ENCODE data around the gene VEGFB.

The VEGFB gene

GRCh38 chr11:64240435-64241240, 6.3 kb downstream of the VEGFB start, which contains the start of gene FKBP2:
Gene FKBP2 (plus strand): TSS chr11:64241095. CDS start chr11:64242388, 1,293 bp downstream.
- H3K4me1 ChIP-seq (ENCODE audit: insufficient read depth, low read length, poor library complexity, severe bottlenecking) = peaks cover 35% of the 10 kb centered on the region
- H3K36me3 ChIP-seq (ENCODE audit: insufficient read depth, low read length) = peaks cover 11% of the 10 kb centered on the region; the same call in 1 of the 2 replicates
- H3K9me2 ChIP-seq (replicated peaks; ENCODE audit: low read depth, low read length) = no peaks in the 10 kb centered on the region
- H3K27me3 ChIP-seq (ENCODE audit: insufficient read depth, low read length, poor library complexity, severe bottlenecking) = no peaks in the 10 kb centered on the region
- peak within 1 kb of the TSS; percentile 92 for H3K4me2 ChIP-seq (ENCODE audit: low read depth, low read length, poor library complexity, severe bottlenecking)
- H3F3A ChIP-seq (ENCODE audit: low read depth) = peaks cover 5% of the 10 kb centered on the region; the same call in 1 of the 2 replicates
- peak within 1 kb of the TSS; percentile 92 for H3K4me3 ChIP-seq (ENCODE audit: low read length, poor library complexity, severe bottlenecking)
- peak within 1 kb of the TSS; percentile 86 for H3K9ac ChIP-seq (ENCODE audit: low read depth, low read length, poor library complexity, severe bottlenecking)
- H2AFZ ChIP-seq (ENCODE audit: low read length) = peak within 1 kb of the TSS; percentile 70
- TF ChIP-seq CTCF (conservative IDR thresholded peaks at IDR 0.05; ENCODE audit: low read length) (no peak), EZH2phosphoT487 (IDR thresholded peaks at IDR 0.05; ENCODE audit: borderline replicate concordance) (no peak)
- H3K79me2 ChIP-seq (ENCODE audit: insufficient read depth, low read length) = peaks cover 46% of the 10 kb centered on the region
- H3K9me3 ChIP-seq (ENCODE audit: insufficient read depth, low read depth, low read length) = no peaks in the 10 kb centered on the region
- H4K20me1 ChIP-seq (ENCODE audit: insufficient read depth, low read length, poor library complexity, severe bottlenecking) = peaks cover 28% of the 10 kb centered on the region

GRCh38 chr11:64241241-64241490, 6.8 kb downstream of the VEGFB start:
- TF ChIP-seq CTCF (conservative IDR thresholded peaks at IDR 0.05; ENCODE audit: low read length) (no peak), EZH2phosphoT487 (IDR thresholded peaks at IDR 0.05; ENCODE audit: borderline replicate concordance) (no peak)
- Histone ChIP-seq H2AFZ (ENCODE audit: low read length) (peak overlapping the region; percentile 56), H3K4me2 (ENCODE audit: low read depth, low read length, poor library complexity, severe bottlenecking) (peak overlapping the region; percentile 92), H3K4me1 (ENCODE audit: insufficient read depth, low read length, poor library complexity, severe bottlenecking) (peaks cover 33% of the 10 kb centered on the region), H3K27me3 (ENCODE audit: insufficient read depth, low read length, poor library complexity, severe bottlenecking) (no peaks in the 10 kb centered on the region), H3K79me2 (ENCODE audit: insufficient read depth, low read length) (peaks cover 46% of the 10 kb centered on the region), H3F3A (ENCODE audit: low read depth) (peaks cover 5% of the 10 kb centered on the region; the same call in 1 of the 2 replicates), H3K9ac (ENCODE audit: low read depth, low read length, poor library complexity, severe bottlenecking) (peak overlapping the region; percentile 86), H3K9me3 (ENCODE audit: insufficient read depth, low read depth, low read length) (no peaks in the 10 kb centered on the region), H3K9me2 (replicated peaks; ENCODE audit: low read depth, low read length) (no peaks in the 10 kb centered on the region), H3K4me3 (ENCODE audit: low read length, poor library complexity, severe bottlenecking) (peak overlapping the region; percentile 92), H3K36me3 (ENCODE audit: insufficient read depth, low read length) (peaks cover 11% of the 10 kb centered on the region; the same call in 1 of the 2 replicates), H4K20me1 (ENCODE audit: insufficient read depth, low read length, poor library complexity, severe bottlenecking) (peaks cover 31% of the 10 kb centered on the region)

- H3K36me3 ChIP-seq (ENCODE audit: insufficient read depth, low read length) = peaks cover 11% of the 10 kb centered on the region; the same call in 1 of the 2 replicates
- peak overlapping the region; percentile 91 for H3K4me2 ChIP-seq (ENCODE audit: low read depth, low read length, poor library complexity, severe bottlenecking)
- H2AFZ ChIP-seq (ENCODE audit: low read length) = peak overlapping the region; percentile 41; the same call in 1 of the 2 replicates
- peak overlapping the region; percentile 86 for H3K9ac ChIP-seq (ENCODE audit: low read depth, low read length, poor library complexity, severe bottlenecking)
- H3F3A ChIP-seq (ENCODE audit: low read depth) = peaks cover 5% of the 10 kb centered on the region; the same call in 1 of the 2 replicates
- H3K4me3 ChIP-seq (ENCODE audit: low read length, poor library complexity, severe bottlenecking) = peak overlapping the region; percentile 92
- peaks cover 33% of the 10 kb centered on the region for H3K4me1 ChIP-seq (ENCODE audit: insufficient read depth, low read length, poor library complexity, severe bottlenecking)
- no peaks in the 10 kb centered on the region for H3K9me2 ChIP-seq (replicated peaks; ENCODE audit: low read depth, low read length)
- no peaks in the 10 kb centered on the region for H3K9me3 ChIP-seq (ENCODE audit: insufficient read depth, low read depth, low read length)
- TF ChIP-seq CTCF (conservative IDR thresholded peaks at IDR 0.05; ENCODE audit: low read length) (no peak), EZH2phosphoT487 (IDR thresholded peaks at IDR 0.05; ENCODE audit: borderline replicate concordance) (no peak)
- no peaks in the 10 kb centered on the region for H3K27me3 ChIP-seq (ENCODE audit: insufficient read depth, low read length, poor library complexity, severe bottlenecking)
- peaks cover 48% of the 10 kb centered on the region for H3K79me2 ChIP-seq (ENCODE audit: insufficient read depth, low read length)
- H4K20me1 ChIP-seq (ENCODE audit: insufficient read depth, low read length, poor library complexity, severe bottlenecking) = peaks cover 31% of the 10 kb centered on the region
These were observed 7.3 kb downstream of the VEGFB start for GRCh38 chr11:64241491-64242374.
